WTC11 (cell line): ENCODE data around the gene CTTNBP2.

ENCODE experiments used
- CTCF ChIP-seq: fragments of 200-600 bp; IDR thresholded peaks from 2 replicates; pipeline ENCODE4 v1.8.0; 2022; ENCODE audit warnings: antibody characterized with exemption
- FOXJ3 ChIP-seq: sonication (generic); formaldehyde crosslinking; IDR thresholded peaks from 2 replicates; pipeline ENCODE4 v1.9.0; 2021; ENCODE audit warnings: missing genetic modification reagents, mild to moderate bottlenecking, borderline replicate concordance
- MYBL2 ChIP-seq: sonication (generic); formaldehyde crosslinking; IDR thresholded peaks from 2 replicates; pipeline ENCODE4 v1.8.1; 2023; ENCODE audit warnings: mild to moderate bottlenecking, moderate library complexity, missing genetic modification reagents
- NR2C2 ChIP-seq: sonication (generic); formaldehyde crosslinking; IDR thresholded peaks from 2 replicates; pipeline ENCODE4 v1.8.0; 2022; ENCODE audit warnings: mild to moderate bottlenecking, missing genetic modification reagents
- ZNF532 ChIP-seq: fragments of 250-450 bp; sonication (Bioruptor Pico); IDR thresholded peaks from 2 replicates; pipeline ENCODE4 v1.9.0; 2021; ENCODE audit warnings: mild to moderate bottlenecking, borderline replicate concordance
- TF ChIP-seq, protein P1 (sequence below): fragments of 250-450 bp; sonication (Bioruptor Pico); IDR thresholded peaks from 2 replicates; pipeline ENCODE4 v1.9.0; 2021; ENCODE audit warnings: moderate library complexity, mild to moderate bottlenecking, inconsistent platforms, borderline replicate concordance
- TF ChIP-seq, protein P2 (sequence below): sonication (generic); formaldehyde crosslinking; IDR thresholded peaks from 2 replicates; pipeline ENCODE4 v1.8.0; 2022; ENCODE audit warnings: mild to moderate bottlenecking, missing genetic modification reagents

- TF ChIP-seq, protein P1, sequence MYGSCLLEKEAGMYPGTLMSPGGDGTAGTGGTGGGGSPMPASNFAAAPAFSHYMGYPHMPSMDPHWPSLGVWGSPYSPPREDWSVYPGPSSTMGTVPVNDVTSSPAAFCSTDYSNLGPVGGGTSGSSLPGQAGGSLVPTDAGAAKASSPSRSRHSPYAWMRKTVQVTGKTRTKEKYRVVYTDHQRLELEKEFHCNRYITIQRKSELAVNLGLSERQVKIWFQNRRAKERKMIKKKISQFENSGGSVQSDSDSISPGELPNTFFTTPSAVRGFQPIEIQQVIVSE (CRISPR knock-in tag), result no peak
- no peak for TF ChIP-seq MYBL2 (CRISPR knock-in tag)
- no peak for TF ChIP-seq FOXJ3
- no peak for TF ChIP-seq CTCF
- TF ChIP-seq NR2C2 (CRISPR knock-in tag), result no peak
- TF ChIP-seq ZNF532 (CRISPR knock-in tag), result no peak
- TF ChIP-seq, protein P2, sequence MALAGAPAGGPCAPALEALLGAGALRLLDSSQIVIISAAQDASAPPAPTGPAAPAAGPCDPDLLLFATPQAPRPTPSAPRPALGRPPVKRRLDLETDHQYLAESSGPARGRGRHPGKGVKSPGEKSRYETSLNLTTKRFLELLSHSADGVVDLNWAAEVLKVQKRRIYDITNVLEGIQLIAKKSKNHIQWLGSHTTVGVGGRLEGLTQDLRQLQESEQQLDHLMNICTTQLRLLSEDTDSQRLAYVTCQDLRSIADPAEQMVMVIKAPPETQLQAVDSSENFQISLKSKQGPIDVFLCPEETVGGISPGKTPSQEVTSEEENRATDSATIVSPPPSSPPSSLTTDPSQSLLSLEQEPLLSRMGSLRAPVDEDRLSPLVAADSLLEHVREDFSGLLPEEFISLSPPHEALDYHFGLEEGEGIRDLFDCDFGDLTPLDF (CRISPR knock-in tag), result no peak
Observed at GRCh38 chr7:117892821-117893220, 19.6 kb upstream of the CTTNBP2 start.
